GM23338 (cell line): ENCODE measurements around the gene ASB5.

Experiments
- CTCF ChIP-seq, 2 experiments: fragments of 200-600 bp in 1 of 2; sonication (generic) in 1 of 2; conservative IDR thresholded peaks; 2 replicates each; pipeline versions ENCODE4 v1.5.1 to v1.6.1; 2016 to 2017; ENCODE audit warnings: antibody characterized with exemption in 2 of 2, low read depth in 2 of 2, mild to moderate bottlenecking in 2 of 2, moderate library complexity in 1 of 2
- POLR2AphosphoS5 ChIP-seq: IDR thresholded peaks from 2 replicates; pipeline ENCODE4 v1.6.1; 2016; ENCODE audit warnings: antibody characterized with exemption, low read depth

- TF ChIP-seq CTCF (conservative IDR thresholded peaks at IDR 0.05; ENCODE audit: low read depth in 2 of 2) (no peak), POLR2AphosphoS5 (no peak)
Observed at GRCh38 chr4:176274441-176274840, 5.4 kb upstream of the ASB5 start.
